Central memory CD8-positive, alpha-beta T cell (primary cell): ENCODE results near the gene RHOXF2B.
"Not testable (repeated sequence)": the region's sequence is repeated elsewhere in the genome, so short reads cannot be mapped to it uniquely, and the experiment has no call there.

Experiments
- ATAC-seq: fragments of 150-1000 bp; cut with Tn5 transposase; replicated peaks from 2 replicates; pipeline ENCODE4 v1.10.0; 2022; ENCODE audit warnings: mild to moderate bottlenecking, moderate FRiP score, moderate number of reproducible peaks; ENCODE audit not compliant: poor library complexity, severe bottlenecking; ENCODE audit errors: extremely low read depth
- DNase-seq, 2 donors: peaks; one replicate each; pipeline ENCODE4 v3.0.0; 2021; ENCODE audit warnings: low spot score in 2 of 2
- H3K27ac Mint-ChIP-seq: one replicate; pipeline ENCODE4 v1.8.0; 2022; ENCODE audit warnings: low read depth, mild to moderate bottlenecking, moderate library complexity, mixed read lengths
- H3K27me3 Mint-ChIP-seq: one replicate; pipeline ENCODE4 v1.8.0; 2022; ENCODE audit warnings: mixed read lengths
- H3K36me3 Mint-ChIP-seq: one replicate; pipeline ENCODE4 v1.8.0; 2022; ENCODE audit warnings: mild to moderate bottlenecking, moderate library complexity, mixed read lengths; ENCODE audit not compliant: insufficient read depth
- H3K4me1 Mint-ChIP-seq: one replicate; pipeline ENCODE4 v1.8.0; 2022; ENCODE audit warnings: mixed read lengths
- H3K4me3 Mint-ChIP-seq: one replicate; pipeline ENCODE4 v1.8.0; 2022; ENCODE audit warnings: mild to moderate bottlenecking, moderate library complexity, mixed read lengths
- H3K9me3 Mint-ChIP-seq: one replicate; pipeline ENCODE4 v1.8.0; 2022; ENCODE audit warnings: mixed read lengths

Gene RHOXF2B

DNA sequence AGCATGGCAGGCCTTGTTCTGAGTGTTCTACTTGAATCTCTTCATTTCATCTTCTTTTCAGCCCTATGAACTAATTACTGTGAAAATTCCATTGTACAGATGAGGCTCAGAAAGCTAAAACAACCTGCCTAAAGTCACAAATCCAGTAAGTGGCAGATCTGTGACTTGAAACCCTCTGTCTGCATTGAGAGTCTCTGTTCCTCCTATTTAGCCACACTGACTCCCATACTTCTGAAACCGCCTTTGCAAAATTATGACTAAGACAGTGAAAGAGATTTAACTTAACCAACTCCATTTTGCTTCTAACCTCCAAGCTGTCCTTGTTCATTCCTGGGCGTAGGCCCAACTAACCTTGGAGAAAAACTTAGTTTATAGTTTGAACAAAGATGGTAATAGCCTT is 35.2 kb downstream of the RHOXF2B start:
- H3K4me3 Mint-ChIP-seq, H3K9me3 Mint-ChIP-seq, DNase-seq, H3K27me3 Mint-ChIP-seq, ATAC-seq, H3K4me1 Mint-ChIP-seq, H3K36me3 Mint-ChIP-seq, H3K27ac Mint-ChIP-seq: not testable (repeated sequence)

DNA sequence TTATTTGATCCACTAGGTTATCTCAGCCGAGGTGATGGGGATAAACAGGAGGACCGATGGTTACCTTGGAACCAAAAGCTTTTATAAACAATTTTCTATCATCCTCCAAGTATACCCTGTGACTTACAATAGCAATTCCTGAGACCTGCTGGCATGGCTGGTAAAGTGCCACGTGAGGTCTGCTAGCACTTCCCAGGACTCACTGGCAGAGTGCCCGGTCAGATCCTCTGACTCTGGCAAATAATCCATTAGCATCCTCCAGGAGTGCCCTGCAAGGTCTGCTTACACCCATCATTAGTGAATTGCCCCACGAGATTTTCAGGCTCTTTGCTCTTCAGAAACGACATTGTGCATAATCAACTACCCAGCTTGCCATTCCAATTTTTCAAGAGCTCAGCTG is 37.3 kb downstream of the RHOXF2B start:
- not testable (repeated sequence) for H3K36me3 Mint-ChIP-seq, H3K9me3 Mint-ChIP-seq, H3K27me3 Mint-ChIP-seq, H3K27ac Mint-ChIP-seq, ATAC-seq, DNase-seq, H3K4me1 Mint-ChIP-seq, H3K4me3 Mint-ChIP-seq

DNA sequence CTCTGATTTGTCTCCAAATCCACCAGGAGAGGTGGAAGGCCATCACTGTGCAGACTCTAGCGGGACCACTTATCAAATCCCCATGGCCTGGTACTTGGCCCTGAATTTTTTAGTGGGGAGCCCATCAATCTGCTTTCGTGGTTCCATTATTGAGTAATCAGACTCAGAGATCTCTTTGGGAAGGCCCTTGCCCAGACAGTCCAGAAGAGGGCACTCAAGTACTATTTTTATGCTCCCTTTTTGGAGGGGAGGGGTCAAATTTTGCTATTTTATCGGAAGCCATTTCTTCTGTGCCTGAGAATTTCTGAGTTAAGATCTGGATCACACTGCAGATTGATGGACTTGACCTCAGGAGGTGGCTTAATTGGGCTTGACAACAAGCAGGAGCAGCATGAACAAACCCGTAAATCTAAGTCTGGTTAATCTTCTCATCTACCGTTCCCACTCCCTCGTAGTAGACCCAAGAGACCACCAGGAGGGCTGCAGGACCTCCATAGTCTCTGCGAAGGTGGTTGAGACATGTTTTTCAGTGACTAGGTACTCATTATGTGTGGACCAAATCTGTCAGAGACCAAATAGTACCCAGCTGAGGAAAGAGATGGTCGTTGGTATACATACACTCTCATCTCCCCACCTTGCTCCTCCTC is 38.3 kb downstream of the RHOXF2B start:
- H3K36me3 Mint-ChIP-seq, H3K27me3 Mint-ChIP-seq, H3K9me3 Mint-ChIP-seq, H3K4me1 Mint-ChIP-seq, DNase-seq, H3K4me3 Mint-ChIP-seq, ATAC-seq, H3K27ac Mint-ChIP-seq: not testable (repeated sequence)

DNA sequence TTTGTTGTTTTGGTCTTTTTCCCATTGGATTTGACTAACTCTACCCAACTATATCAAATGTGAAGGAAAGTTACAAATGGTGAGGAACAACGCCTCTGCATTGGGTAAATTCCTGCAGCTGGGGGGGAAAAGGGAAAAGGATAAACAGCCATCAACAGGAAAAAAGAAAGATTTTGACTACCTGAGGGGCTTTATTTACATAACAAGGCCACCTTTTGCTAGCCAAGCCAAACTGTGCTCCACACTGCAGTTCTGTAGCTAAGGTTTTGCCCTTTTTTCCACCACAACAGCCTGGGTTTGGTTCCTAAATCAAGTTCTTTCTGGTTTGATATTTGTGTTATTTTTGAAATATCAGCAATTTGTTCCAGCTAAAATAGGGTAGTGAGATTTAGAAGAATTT is 40.8 kb downstream of the RHOXF2B start:
- DNase-seq (no peak), ATAC-seq (no peak)
- H3K36me3 Mint-ChIP-seq = no peaks in the 10 kb centered on the region
- H3K27ac Mint-ChIP-seq = no peak overlapping the region
- no peaks in the 10 kb centered on the region for H3K27me3 Mint-ChIP-seq
- no peak overlapping the region for H3K4me3 Mint-ChIP-seq
- no peaks in the 10 kb centered on the region for H3K9me3 Mint-ChIP-seq
- H3K4me1 Mint-ChIP-seq = no peaks in the 10 kb centered on the region

DNA sequence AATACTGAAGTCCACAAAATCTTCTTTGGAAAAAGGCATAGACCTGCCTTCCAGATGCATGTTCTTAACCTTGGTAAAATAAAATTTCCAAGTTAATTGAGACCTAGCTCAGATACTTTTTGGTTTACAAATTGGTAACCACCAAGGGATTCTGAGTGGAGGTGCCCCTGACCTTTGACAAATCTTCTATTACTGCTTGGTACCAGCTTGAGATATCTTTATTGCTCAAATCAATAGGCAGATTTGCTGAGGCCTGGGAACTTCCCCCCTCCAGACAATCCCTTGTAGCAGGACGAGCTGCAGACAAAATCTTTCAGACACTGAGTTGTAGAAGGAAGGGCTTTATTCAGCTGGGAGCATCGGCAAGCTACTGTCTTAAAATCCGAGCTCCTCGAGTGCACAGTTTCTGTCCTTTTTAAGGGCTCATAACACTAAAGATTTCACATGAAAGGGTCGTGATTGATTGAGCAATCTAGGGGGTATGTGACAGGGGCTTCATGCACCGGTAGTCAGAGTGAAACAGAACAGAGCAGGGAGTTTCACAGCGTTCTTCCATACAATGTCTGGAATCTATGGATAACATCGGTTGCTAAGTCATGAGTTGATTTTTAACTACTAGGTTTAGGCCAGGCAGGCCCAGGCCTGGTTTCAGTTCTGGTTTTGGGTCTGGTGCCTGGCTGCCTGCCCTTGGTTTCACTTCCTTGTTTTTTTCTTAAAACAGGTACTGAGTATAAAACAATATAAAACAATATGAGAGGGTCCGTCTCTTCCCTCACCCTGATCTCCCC is 41.8 kb downstream of the RHOXF2B start:
- not testable (repeated sequence) for H3K4me3 Mint-ChIP-seq, ATAC-seq, H3K27me3 Mint-ChIP-seq, DNase-seq, H3K4me1 Mint-ChIP-seq, H3K36me3 Mint-ChIP-seq, H3K9me3 Mint-ChIP-seq, H3K27ac Mint-ChIP-seq

DNA sequence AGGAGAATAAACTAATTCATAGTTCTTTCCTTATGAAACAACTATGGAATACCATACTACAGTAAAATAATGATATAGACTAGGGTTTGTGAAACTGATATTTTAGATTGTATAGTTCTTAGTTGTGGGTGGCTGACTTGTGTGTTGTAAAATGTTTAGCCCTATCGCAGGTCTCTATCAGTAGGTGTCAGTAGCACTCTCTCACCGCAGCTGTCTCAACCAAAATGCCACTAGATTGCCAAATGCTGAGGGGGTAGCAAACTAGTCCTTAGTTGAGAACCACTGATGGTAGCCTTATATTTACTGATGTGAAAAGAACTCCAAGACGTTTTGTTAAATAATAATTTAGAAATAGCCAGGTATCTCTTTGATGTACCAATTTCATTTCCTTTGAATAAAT is 48.1 kb downstream of the RHOXF2B start:
- Mint-ChIP-seq H3K36me3 (no peaks in the 10 kb centered on the region), H3K27me3 (peaks cover 8% of the 10 kb centered on the region), H3K4me1 (no peaks in the 10 kb centered on the region), H3K27ac (no peak overlapping the region), H3K4me3 (no peak overlapping the region), H3K9me3 (no peaks in the 10 kb centered on the region)
- no peak for ATAC-seq
- DNase-seq = no peak

DNA sequence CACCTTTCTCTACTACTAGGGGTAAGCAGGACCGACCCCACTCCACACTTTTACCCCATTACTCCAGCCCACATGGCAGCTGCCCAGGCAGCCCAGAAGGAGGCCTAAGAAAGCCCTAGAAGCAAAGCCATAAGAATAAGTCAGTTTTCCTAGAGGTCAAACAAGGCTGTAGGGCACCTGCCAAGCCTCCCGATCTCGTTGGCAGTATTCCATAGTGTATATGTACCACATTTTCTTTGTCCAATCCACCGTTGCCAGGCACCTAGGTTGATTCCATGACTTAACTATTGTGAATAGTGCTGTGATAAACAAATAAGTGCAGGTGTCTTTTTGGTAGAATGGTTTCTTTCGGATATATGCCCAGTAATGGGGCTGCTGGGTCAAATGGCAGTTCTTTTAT is 54.2 kb downstream of the RHOXF2B start:
- Mint-ChIP-seq H3K4me3 (no peak overlapping the region), H3K27ac (no peak overlapping the region), H3K27me3 (peaks cover 8% of the 10 kb centered on the region), H3K9me3 (no peaks in the 10 kb centered on the region), H3K4me1 (no peaks in the 10 kb centered on the region), H3K36me3 (no peaks in the 10 kb centered on the region)
- ATAC-seq = no peak
- no peak for DNase-seq

DNA sequence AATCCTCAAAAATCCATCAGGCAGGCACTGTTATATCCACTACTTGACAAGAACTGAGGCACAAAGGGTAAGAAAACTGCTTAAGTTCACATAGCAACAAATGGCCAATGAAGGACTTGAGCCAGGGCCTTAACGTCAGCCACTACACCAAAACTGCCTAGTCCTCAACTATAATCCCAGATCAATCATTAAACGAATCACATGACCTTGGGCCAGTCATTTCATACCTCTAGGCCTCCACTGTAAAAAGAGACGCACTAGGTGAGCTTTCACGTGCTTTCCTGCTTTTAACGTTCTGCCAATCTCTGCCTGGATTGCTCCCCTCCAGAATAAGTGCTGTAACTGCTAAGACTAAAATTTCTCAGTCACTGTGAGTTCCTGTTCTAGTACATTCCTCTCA is 54.7 kb downstream of the RHOXF2B start:
- Mint-ChIP-seq H3K9me3 (no peaks in the 10 kb centered on the region), H3K4me3 (no peak overlapping the region), H3K27me3 (peaks cover 9% of the 10 kb centered on the region), H3K36me3 (no peaks in the 10 kb centered on the region), H3K4me1 (no peaks in the 10 kb centered on the region), H3K27ac (no peak overlapping the region)
- DNase-seq (no peak), ATAC-seq (no peak)
